ENCODE measurements around the gene MBTPS1. TPM values are rescaled to one million over a fixed set of nuclear protein-coding genes. Genes with fewer than 3 reads are reported as not detected.
A peak's percentile ranks its signal among the peaks of the same experiment; 100 is the strongest.

Gene MBTPS1
- total and polyA plus RNA-seq, 12 donors: 61.5 to 132 (median 83.6) TPM

GRCh38 chr16:84111525-84111924 lies 5.2 kb downstream of the MBTPS1 start:
- DNase-seq: no peak
- H3K4me3 ChIP-seq: no peak overlapping the region
- peaks cover 17 to 36% of the 10 kb centered on the region in 2 donors for H3K4me1 ChIP-seq (replicated peaks in 1 of 2)
- 79 to 84% (median 81%) methylated on average over 3 of the region's 3 CpGs for WGBS, 4 donors
- no peaks in the 10 kb centered on the region for H3K36me3 ChIP-seq (replicated peaks in 1 of 2)
- H3K27ac ChIP-seq: no peak overlapping the region
- no peak for TF ChIP-seq POLR2A (IDR thresholded peaks at IDR 0.05)
- TF ChIP-seq CTCF (IDR thresholded peaks at IDR 0.05): no peak
- intact Hi-C loops (cut with DNase I): no loop called here
- no peaks in the 10 kb centered on the region for H3K9me3 ChIP-seq (replicated peaks in 1 of 3)
- H3K27me3 ChIP-seq: no peaks in the 10 kb centered on the region

DNA sequence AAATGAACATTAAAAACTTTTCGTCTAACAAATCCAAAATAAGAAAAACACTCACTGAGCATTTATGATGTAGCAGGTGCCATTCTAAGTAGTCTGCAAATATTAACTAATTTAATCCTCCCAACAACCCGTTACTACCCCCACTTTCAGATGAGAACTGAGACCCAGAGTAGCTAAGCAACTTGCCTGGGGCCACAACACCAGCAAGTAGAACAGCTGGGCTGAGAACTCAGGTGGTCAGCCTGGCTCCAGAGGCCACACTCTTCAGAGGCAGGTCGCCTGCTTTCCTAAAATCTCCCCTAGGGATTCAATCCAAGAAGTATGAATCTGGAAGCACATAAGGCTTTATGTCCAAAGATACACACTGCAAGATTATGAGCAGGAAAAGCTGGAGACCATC lies 6.2 kb downstream of the MBTPS1 start:
- peak overlapping the region in 1 of 5 donors; percentile 51 for H3K27ac ChIP-seq
- no peaks in the 10 kb centered on the region for H3K27me3 ChIP-seq
- peaks cover 15 to 31% of the 10 kb centered on the region in 2 donors for H3K4me1 ChIP-seq (replicated peaks in 1 of 2)
- intact Hi-C loops (cut with DNase I): no loop called here
- WGBS, 4 donors: 81 to 88% (median 82%) methylated on average over 3 of the region's 3 CpGs
- no peaks in the 10 kb centered on the region for H3K9me3 ChIP-seq (replicated peaks in 1 of 3)
- no peak for TF ChIP-seq POLR2A (IDR thresholded peaks at IDR 0.05)
- no peak for TF ChIP-seq CTCF (IDR thresholded peaks at IDR 0.05)
- no peaks in the 10 kb centered on the region for H3K36me3 ChIP-seq (replicated peaks in 1 of 2)
- H3K4me3 ChIP-seq: no peak overlapping the region
- DNase-seq: no peak

GRCh38 chr16:84109598-84110335 lies 7.0 kb downstream of the MBTPS1 start:
- TF ChIP-seq POLR2A (IDR thresholded peaks at IDR 0.05) (peak in 1 of 2 donors; percentile 11), CTCF (IDR thresholded peaks at IDR 0.05) (no peak)
- no peaks in the 10 kb centered on the region for H3K27me3 ChIP-seq
- WGBS, 4 donors: 23 to 36% (median 31%) methylated on average over 6 of the region's 6 CpGs
- peaks cover 13 to 25% of the 10 kb centered on the region in 2 donors for H3K4me1 ChIP-seq (replicated peaks in 1 of 2)
- peak overlapping the region in 4 of 5 donors; percentile 18 to 59 (median 41) for H3K27ac ChIP-seq
- no peaks in the 10 kb centered on the region for H3K9me3 ChIP-seq (replicated peaks in 1 of 3)
- no peaks in the 10 kb centered on the region for H3K36me3 ChIP-seq (replicated peaks in 1 of 2)
- intact Hi-C loops (cut with DNase I): no loop called here
- DNase-seq: peak in 2 of 7 donors; percentile 23 to 49
- no peak overlapping the region for H3K4me3 ChIP-seq

DNA sequence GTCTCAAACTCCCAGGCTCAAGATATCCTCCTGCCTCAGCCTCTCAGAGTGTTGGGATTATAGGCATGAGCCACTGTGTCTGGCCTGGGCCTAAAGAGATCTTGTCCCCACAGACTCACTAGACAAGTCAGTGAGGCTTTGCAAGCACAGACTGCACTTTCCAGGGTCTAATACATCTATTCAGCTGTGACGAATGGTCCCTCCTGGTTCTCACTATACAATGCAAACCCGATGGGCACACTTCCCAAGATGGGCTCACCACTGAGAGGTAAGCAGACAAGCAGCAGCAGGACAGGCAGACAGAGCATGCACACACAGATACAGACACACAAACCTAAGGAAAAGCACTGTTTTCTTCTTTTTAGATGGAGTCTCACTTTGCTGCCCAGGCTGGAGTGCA lies 8.8 kb downstream of the MBTPS1 start:
- Histone ChIP-seq H3K9me3 (replicated peaks in 1 of 3) (no peaks in the 10 kb centered on the region), H3K4me3 (no peak overlapping the region), H3K27me3 (no peaks in the 10 kb centered on the region), H3K27ac (peak overlapping the region in 1 of 5 donors; percentile 51), H3K4me1 (replicated peaks in 1 of 2) (peaks cover 13 to 28% of the 10 kb centered on the region in 2 donors), H3K36me3 (replicated peaks in 1 of 2) (no peaks in the 10 kb centered on the region)
- TF ChIP-seq POLR2A (IDR thresholded peaks at IDR 0.05) (no peak), CTCF (IDR thresholded peaks at IDR 0.05) (no peak)
- 78 to 88% (median 83%) methylated on average over 1 to 2 of the region's 2 CpGs for WGBS, 4 donors
- DNase-seq: no peak
- intact Hi-C loops (cut with DNase I): no loop called here

All from adrenal gland (tissue), 12 donors.